Raji (cell line): Measurements from ENCODE around the gene PIP4K2B.
A peak's percentile ranks its signal among the peaks of the same experiment; 100 is the strongest.

Source experiments
- POLR2A ChIP-seq: IDR thresholded peaks from 2 replicates; pipeline ENCODE4 v1.6.1; 2011; ENCODE audit warnings: low read depth, low read length, control low read depth; ENCODE audit not compliant: insufficient read depth

PIP4K2B gene

DNA sequence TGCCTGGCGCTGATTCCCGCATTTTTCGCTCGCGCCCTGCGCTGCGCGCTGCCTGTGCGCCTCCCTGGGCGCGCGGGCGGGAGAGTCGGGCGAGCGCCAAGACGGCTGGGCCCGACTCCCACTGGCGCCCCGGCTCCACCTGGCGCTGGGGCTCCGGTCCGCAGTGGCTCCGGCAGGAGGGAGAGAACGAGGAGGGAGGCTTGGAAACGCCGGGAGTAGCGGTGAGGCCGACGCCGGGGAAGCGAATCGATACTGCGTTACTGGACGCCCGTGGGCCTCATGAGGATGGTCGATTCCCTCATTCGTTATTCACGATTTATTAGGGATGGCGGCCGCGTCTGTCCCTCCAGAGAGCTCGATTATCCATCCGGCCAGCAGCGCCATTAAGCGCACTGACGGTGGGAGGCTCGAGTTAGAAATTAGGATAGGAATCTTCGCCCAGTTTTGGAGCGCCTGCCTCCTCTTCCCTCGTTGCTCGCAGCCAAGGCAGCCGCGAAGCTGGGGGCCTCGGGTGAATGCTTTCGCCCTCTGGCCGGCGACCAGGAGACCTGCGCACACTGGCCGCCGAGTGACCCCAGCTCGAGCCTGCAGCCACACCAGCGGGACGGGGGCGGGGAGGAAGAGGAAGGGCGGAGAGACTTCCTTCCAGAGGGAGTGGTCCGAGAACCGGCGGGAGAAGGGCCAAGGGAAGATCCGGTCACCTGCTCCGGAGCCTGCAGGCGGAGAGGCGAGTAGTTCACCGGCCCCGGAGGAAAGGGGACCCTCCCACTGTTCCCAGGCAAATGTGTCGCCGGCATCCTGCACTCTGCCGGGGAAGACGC, 49.9 kb downstream of the PIP4K2B start:
- TF ChIP-seq POLR2A: no peak

DNA sequence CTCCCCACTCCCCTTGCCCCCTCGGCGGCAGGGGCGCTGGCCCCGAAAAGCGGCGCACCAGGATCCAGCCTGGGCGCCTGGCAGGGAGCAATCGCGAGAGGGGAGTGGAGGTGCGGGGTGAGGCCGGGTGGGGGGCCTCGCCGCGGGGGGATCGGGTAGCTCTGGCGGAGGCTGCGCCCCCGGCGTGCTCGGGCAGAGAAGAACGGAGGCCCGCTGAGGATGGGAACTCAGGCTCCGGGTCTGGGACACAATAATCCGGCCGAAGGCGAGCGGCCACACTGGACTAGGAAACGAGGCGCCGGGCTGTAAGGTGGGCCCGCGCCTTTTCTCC, 50.5 kb downstream of the PIP4K2B start:
- TF ChIP-seq POLR2A: no peak

DNA sequence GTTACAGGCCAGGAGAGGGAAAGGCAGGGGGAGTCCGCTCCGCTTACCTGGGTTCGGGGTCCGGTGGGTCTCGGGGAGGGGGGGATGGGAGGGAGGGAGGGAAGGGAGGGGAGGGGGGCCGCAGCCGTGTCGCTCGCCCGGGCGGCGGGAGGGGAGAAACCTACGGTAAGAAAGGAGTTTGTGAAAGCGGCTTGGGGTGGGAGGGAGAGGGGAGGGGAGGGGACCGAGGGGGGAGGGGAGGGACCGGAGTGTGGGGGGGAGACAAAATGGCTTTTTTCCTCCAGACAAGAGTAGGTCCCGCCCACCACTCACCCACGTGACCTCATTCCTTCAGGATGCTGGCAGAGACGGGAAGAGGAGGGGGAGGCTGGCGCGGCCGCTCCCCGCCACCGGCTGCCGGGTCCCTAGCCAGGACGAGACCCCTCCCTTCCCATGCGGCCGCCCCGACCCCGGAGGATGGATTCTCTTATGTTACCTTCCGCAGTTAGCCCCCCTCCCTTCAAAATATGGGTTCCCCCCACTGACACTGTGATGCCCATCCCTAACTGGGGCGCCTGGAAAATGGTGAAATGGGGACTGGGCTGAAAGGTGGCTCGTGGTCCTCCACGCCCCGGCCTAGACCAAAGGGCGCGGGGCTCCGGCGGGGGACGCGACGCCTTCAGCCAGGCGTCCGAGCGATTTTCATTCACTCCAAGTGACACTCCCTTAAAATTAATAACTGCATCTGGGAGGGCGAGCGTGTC, 51.0 kb downstream of the PIP4K2B start, which contains the start of gene PCGF2:
Gene PCGF2, minus strand, starts transcription at position 188 of the 743 bp plus-strand sequence. CDS start 7,934 bp downstream, outside the sequence.
- TF ChIP-seq POLR2A: no peak

DNA sequence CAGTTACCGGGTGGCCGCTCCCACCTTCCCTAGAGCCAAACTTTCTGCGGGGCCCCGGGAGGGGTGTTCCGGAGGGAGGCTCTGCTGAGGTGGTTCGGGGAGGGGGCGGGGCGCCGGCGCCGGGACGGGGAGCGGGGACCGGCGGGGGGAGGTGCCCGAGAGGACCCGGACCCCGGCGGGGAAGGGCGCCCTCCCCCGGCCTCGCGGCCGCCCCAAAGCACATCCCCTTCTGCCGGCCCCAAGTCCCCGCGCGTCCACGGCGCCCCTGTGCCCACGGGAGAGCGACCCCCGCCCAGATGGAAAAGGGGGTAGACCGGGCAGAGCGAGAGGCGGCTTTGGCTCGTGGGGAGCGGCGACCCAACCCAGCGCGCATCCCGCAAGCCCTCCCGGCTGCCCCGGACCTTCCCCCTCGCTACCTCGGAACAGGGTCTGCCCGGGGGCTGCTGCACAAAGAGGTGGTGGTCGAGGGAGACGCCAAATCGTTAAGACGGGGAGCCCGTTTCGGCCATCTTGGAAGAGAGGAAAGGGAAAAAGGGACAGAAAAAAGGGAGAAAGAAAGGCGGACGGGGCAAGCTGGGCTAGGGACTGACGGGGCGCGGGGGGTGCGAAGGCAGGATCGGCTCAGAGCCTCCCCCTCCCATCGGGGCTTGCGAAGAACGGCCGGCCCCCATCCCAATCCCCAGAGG, 51.8 kb downstream of the PIP4K2B start:
- TF ChIP-seq POLR2A: no peak

DNA sequence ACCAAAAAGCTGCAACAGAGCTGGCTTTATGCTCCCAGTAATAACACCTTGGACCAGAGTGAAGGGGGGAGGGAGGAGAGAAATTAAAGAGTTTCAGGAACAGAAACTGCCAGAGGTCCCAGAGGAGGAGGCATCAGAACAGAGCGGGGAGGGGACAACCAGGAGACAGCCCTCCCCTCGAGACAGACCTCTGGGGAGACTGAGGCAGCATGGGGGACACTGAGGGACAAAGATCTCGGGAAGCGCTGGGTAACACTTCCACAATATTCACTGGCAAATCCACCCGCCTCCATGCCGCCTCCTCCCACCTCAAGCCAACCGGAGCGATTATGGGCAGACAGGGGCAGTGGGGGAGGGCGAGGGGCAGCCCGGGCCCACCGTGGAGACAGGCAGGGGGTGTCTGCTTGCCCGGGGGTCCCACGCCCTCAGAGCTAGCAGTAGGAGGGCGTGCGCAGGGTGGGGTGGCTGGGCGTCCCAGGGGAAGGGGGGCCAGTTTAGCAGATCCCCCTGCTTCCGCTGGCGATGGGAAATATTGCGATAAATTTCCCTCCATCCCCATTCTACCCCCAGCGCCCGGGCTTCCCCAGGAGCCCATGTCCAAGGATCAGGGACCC, 52.4 kb downstream of the PIP4K2B start:
- TF ChIP-seq POLR2A: peak; percentile 27; the same call in 1 of the 2 replicates

DNA sequence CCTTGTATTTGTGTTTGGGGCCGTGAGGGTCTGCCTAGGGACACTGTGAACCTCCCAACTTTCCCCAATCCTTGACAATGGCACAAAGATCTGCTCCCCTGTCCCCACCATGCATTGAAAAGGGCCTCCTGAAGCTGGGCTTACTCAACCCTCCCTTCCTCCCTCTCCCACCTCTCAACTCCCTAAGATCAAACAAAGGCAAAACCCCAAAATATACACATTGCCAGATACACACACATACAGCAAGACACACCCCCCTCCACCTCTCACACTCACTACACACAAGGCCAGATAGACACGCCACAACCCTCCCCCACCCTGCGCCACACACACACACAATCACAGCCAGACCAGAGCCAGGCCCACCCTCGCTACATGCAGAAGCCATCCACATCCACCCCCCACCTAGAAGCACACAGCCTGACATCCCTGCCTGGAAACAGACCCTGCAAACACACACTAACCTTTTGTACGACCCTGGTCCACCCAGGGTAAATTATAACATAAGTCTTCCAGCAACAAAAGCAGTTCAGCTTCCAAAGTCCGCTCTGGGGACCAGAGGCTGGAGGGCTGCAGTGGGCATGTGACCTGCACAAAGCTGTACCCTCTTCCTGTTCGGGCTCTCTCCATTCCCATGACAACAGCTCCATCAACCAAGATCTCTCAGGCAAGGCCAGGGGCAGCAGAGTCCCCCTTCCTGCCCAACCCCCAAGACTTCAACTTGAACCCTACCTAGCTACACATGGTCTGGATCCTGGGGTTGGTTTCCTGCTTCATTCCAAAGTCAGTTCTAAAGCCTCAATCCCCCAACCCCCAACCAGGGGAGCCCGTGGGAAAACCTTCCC, 53.1 kb downstream of the PIP4K2B start:
- no peak for TF ChIP-seq POLR2A

DNA sequence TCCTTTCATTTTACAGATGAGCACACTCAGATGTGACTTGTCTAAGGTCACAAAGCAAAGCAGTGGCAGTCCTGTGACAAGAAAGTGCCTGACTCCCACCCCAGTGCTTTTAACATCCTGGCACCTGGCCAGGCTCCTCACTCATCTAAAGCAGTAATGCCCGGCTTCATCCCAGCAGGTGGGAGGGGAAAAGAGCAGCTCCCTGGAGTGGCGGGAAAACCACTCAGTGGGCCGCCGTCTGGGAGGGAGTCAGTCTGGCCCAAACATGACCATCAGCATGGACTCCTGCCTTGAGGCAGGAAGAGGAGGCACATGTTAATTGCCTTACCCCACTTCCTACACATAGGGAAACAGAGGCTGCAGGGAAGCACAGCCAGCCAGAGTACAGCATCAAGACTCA, 53.8 kb downstream of the PIP4K2B start:
- TF ChIP-seq POLR2A: no peak

DNA sequence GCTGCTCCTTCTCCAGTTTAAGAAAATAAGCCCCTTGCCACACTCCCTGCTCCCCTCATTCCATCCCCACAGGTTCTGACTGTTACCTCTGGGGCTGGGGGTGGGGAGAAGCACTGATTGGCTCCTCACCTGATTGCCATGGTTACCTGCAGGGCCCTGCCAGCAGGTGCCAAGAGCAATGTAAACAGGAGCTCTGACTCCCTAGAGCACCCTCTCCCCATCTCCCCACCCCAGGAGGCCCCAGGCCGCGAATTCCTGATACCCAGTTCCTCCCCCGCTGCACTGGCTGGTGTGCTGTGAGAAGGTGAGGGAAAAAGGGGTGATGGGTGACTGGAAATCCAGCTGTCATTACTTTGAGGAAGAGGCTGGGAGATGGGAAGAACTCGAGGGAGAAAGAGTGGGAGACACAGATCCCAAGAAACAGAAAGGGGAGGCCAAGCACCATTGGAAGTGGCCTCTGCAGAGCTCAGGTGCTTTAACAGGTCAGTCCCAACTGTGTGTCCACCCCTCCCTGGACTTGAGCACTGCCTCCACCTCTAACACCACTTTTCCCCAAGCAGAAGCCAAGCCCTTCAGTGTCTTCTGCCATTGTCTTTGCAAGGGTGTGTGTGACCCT, 55.7 kb downstream of the PIP4K2B start:
- TF ChIP-seq POLR2A: no peak

DNA sequence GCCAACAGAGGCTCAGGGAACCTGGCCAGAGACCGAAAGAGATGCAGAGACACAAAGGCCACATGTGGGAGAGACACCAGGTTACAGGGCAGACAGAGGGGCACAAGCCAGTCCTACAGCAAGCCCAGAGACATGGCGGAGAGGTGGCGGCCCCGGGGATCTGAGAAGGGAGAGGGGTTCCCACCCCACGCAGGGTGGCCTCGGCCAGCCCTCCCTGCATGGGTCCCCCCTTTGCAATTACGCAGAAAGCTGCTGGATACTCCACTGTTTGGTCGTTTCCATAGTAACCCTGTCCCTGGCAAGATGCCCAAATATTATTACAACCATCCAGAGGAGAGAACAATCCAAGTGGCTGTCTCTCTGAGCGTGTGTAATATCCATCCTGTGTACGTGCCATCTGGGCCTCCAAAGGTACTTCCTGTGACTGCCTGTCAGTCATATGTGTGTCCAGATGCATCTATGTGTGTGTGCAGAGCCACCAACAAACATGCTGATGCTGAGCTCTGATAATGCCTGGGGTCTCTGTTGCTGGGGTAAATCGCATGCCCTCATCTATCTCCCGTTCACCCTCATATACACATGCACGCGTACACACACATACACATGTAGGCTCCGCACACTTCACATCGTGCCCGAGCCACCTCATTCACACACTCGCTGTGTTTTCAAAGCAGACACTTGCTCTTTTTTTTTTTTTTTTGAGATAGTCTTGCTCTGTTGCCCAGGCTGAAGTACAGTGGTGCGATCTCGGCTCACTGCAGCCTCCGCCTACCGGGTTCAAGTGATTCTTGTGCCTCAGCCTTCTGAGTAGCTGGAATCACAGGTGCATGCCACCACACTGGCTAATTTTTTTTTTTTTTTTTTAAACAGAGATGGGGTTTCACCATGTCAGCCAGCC, 56.7 kb downstream of the PIP4K2B start:
- TF ChIP-seq POLR2A: no peak

DNA sequence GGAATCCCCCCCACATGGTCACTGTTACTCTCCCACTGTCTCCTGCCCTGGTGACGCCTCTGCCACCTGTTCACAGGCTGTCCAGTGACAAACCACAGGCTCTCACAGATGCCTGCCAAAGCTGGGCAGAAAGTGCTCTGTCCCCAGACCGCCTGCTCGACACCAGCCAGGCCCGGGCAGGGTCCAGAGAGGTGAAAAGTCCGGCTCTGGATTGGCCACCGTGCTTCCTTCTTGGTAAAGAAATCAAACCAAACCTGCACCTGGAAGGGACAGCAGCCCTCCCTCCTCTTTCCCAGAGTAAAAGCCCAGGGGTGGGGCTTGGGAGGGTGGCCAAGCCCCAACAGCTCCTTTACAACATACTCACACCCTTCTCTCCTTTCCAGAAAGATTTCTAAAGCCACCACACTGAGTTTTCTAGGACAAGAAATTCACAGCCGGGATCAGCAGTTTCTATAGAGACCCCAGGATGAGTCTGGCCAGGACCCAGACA, 57.4 kb downstream of the PIP4K2B start:
- TF ChIP-seq POLR2A: no peak

DNA sequence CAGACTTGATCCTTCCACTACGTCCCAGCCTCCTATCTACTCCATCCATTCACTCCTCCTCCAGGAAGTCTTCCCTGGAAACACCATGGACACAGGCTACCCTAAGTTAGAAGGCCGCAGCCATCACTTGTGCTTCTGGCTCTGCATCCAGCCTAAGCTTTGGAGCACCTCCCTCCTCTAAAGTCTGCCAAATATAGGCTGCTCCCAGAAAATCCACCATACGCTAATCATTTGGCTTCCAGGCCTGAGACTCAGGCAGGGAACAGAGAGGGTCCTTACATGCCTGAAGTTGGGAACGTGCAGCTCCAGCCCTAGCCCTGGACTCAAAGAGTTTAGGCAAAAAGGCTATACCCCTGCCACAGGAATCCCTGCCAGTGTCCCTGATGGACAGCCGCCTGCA, 57.9 kb downstream of the PIP4K2B start:
- no peak for TF ChIP-seq POLR2A

DNA sequence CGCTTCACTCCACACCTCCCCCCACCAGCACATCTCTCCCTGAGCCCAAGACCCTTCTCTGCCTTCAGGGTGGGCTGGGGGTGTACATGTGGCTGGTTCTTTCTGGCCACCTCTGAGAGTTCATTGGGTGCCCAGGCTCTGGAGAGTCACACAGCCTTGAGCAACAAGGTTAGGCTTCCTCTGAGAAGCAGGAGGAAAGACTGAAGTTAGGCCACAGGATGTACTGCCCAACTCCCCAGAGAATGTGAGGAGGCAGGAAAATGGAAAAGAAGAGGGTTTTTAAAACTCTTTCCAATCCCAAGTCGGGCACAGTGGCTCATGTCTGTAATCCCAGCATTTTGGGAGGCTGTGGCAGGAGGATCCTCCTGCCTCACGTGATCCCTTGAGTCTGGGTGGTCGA, 58.5 kb downstream of the PIP4K2B start:
- no peak for TF ChIP-seq POLR2A

DNA sequence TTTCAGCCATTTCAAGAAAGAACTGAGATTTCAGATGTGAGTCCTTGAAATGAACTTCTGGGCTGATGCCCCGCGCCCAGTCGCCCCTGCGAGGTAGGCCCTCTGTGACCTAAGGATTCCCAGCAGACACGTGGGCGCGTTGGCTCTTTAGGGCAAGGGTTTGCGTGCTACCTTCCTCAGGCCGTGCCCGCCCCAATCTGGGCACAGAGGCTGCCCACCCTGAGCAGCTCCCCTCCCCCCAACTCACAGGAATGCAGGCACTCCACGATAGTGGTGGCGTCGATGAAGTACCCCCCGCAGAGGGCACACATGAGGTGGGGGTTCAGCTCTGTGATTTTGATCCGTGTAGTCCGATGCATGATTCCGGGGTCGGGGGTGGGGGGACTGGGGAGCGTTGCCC, 59.3 kb downstream of the PIP4K2B start:
- no peak for TF ChIP-seq POLR2A
